Activated CD4-positive, alpha-beta T cell treated with anti-CD3 and anti-CD28 coated beads, Interleukin-2, amount 50 U/mL, for 1 hour (primary cell): ENCODE results near the gene UCHL1.

Experiments used
- DNase-seq: peaks from one replicate; pipeline ENCODE4 v3.0.0-alpha.2; 2020

Gene UCHL1

GRCh38 chr4:41256740-41257256, at the start of gene UCHL1:
Gene UCHL1 (plus strand): TSS chr4:41256928. CDS start chr4:41256977, 49 bp downstream.
- no peak for DNase-seq

- no peak for DNase-seq
Observed at GRCh38 chr4:41207291-41207831, 49.4 kb upstream of the UCHL1 start.

GRCh38 chr4:41209187-41209586, 47.5 kb upstream of the UCHL1 start:
- DNase-seq = no peak

- DNase-seq = no peak
Observed at GRCh38 chr4:41209901-41210300, 46.8 kb upstream of the UCHL1 start.

GRCh38 chr4:41211951-41212615, 44.6 kb upstream of the UCHL1 start:
- DNase-seq = no peak

- DNase-seq = no peak
Observed at GRCh38 chr4:41212616-41213203, 44.0 kb upstream of the UCHL1 start.

GRCh38 chr4:41213625-41214135, 43.0 kb upstream of the UCHL1 start:
- DNase-seq = no peak

- peak; percentile 24 for DNase-seq
Observed at GRCh38 chr4:41214136-41214824, 42.4 kb upstream of the UCHL1 start, which contains the start of gene APBB2. Gene APBB2 (minus strand): TSS chr4:41214542. CDS start chr4:41033254, 181,288 bp downstream.

GRCh38 chr4:41214825-41215146, 41.9 kb upstream of the UCHL1 start:
- no peak for DNase-seq

- DNase-seq = no peak
Observed at GRCh38 chr4:41215155-41215554, 41.6 kb upstream of the UCHL1 start.

GRCh38 chr4:41215969-41216293, 40.8 kb upstream of the UCHL1 start:
- DNase-seq = no peak

GRCh38 chr4:41216294-41217019, 40.3 kb upstream of the UCHL1 start:
- DNase-seq = no peak

- DNase-seq = no peak
Observed at GRCh38 chr4:41217020-41217333, 39.8 kb upstream of the UCHL1 start.

- no peak for DNase-seq
Observed at GRCh38 chr4:41217374-41217773, 39.4 kb upstream of the UCHL1 start.

GRCh38 chr4:41218703-41219102, 38.0 kb upstream of the UCHL1 start:
- no peak for DNase-seq

GRCh38 chr4:41219421-41219950, 37.2 kb upstream of the UCHL1 start:
- no peak for DNase-seq

GRCh38 chr4:41221850-41222645, 34.7 kb upstream of the UCHL1 start:
- no peak for DNase-seq

GRCh38 chr4:41227902-41228301, 28.8 kb upstream of the UCHL1 start:
- DNase-seq = no peak

GRCh38 chr4:41232406-41232805, 24.3 kb upstream of the UCHL1 start:
- no peak for DNase-seq

- no peak for DNase-seq
Observed at GRCh38 chr4:41232856-41233255, 23.9 kb upstream of the UCHL1 start.

GRCh38 chr4:41236032-41236431, 20.7 kb upstream of the UCHL1 start:
- no peak for DNase-seq

- DNase-seq = no peak
Observed at GRCh38 chr4:41236508-41236907, 20.2 kb upstream of the UCHL1 start.
